HEK293 (cell line): ENCODE results near the gene CAPN15.

Source experiments
- CTCF ChIA-PET: fragments of 350-600 bp; formaldehyde crosslinking; extraction: SDS; loops from one replicate; lab custom pipeline; 2021; ENCODE audit warnings: antibody characterized with exemption; lab: Yijun Ruan, JAX
- POLR2A ChIA-PET: fragments of 300-600 bp; formaldehyde crosslinking; extraction: SDS; loops from one replicate; lab custom pipeline; 2020; ENCODE audit warnings: antibody characterized with exemption, inconsistent platforms; lab: Yijun Ruan, JAX
- H3K27ac ChIP-seq: fragments of 200-500 bp; sonication (Bioruptor generic); 2 replicates; pipeline ENCODE4 v1.5.1; 2014; ENCODE audit warnings: low read depth, low read length, control low read depth, inconsistent platforms; ENCODE audit errors: extremely low read depth
- H3K36me3 ChIP-seq, 2 experiments: fragments of 200-500 bp in 1 of 2; sonication (Bioruptor generic) in 1 of 2; 1 replicate in 1 of 2; 2 replicates in 1 of 2; pipeline ENCODE4 v1.5.1; 2014 to 2017; ENCODE audit warnings: inconsistent platforms in 2 of 2, low read length in 2 of 2; ENCODE audit not compliant: control insufficient read depth in 2 of 2, insufficient read depth in 1 of 2
- H3K4me1 ChIP-seq: fragments of 200-500 bp; sonication (Bioruptor generic); 2 replicates; pipeline ENCODE4 v1.5.1; 2014; ENCODE audit warnings: mild to moderate bottlenecking, low read length, inconsistent platforms; ENCODE audit not compliant: control insufficient read depth, insufficient read depth
- H3K4me3 ChIP-seq: 2 replicates; pipeline ENCODE4 v1.5.1; 2011; ENCODE audit warnings: low read depth, mild to moderate bottlenecking, control low read depth, low read length, moderate library complexity
- H3K9me3 ChIP-seq: fragments of 200-500 bp; sonication (Bioruptor generic); 2 replicates; pipeline ENCODE4 v1.5.1; 2014; ENCODE audit warnings: low read depth, low read length, inconsistent platforms; ENCODE audit not compliant: control insufficient read depth, insufficient read depth
- BCL11A ChIP-seq: fragments of 450-650 bp; formaldehyde crosslinking; IDR thresholded peaks from 2 replicates; pipeline ENCODE4 v1.5.1; 2016; ENCODE audit warnings: low read depth, missing biosample characterization, missing genetic modification characterization
- GFI1B ChIP-seq: fragments of 450-650 bp; formaldehyde crosslinking; IDR thresholded peaks from 2 replicates; pipeline ENCODE4 v1.5.1; 2016; ENCODE audit warnings: missing biosample characterization, missing genetic modification characterization
- GLIS2 ChIP-seq: fragments of 450-650 bp; formaldehyde crosslinking; IDR thresholded peaks from 2 replicates; pipeline ENCODE4 v1.5.1; 2016; ENCODE audit warnings: missing biosample characterization, missing genetic modification characterization
- KLF1 ChIP-seq: fragments of 450-650 bp; formaldehyde crosslinking; IDR thresholded peaks from 2 replicates; pipeline ENCODE4 v1.5.1; 2016; ENCODE audit warnings: missing biosample characterization, missing genetic modification characterization
- KLF10 ChIP-seq: fragments of 450-650 bp; IDR thresholded peaks from 2 replicates; pipeline ENCODE4 v1.5.1; 2018; ENCODE audit warnings: missing biosample characterization, mild to moderate bottlenecking, missing genetic modification characterization
- KLF16 ChIP-seq: fragments of 450-650 bp; formaldehyde crosslinking; IDR thresholded peaks from 2 replicates; pipeline ENCODE4 v1.5.1; 2017; ENCODE audit warnings: missing biosample characterization, missing genetic modification characterization
- MZF1 ChIP-seq: fragments of 450-650 bp; formaldehyde crosslinking; IDR thresholded peaks from 2 replicates; pipeline ENCODE4 v1.5.1; 2017; ENCODE audit warnings: missing biosample characterization, missing genetic modification characterization, borderline replicate concordance
- SCRT2 ChIP-seq: fragments of 450-650 bp; formaldehyde crosslinking; IDR thresholded peaks from 2 replicates; pipeline ENCODE4 v1.5.1; 2016; ENCODE audit warnings: missing biosample characterization, missing genetic modification characterization
- ZBTB17 ChIP-seq: fragments of 450-650 bp; formaldehyde crosslinking; IDR thresholded peaks from 2 replicates; pipeline ENCODE4 v1.5.1; 2016; ENCODE audit warnings: missing biosample characterization, missing genetic modification characterization
- ZBTB48 ChIP-seq: fragments of 450-650 bp; formaldehyde crosslinking; IDR thresholded peaks from 2 replicates; pipeline ENCODE4 v1.5.1; 2016; ENCODE audit warnings: missing biosample characterization, missing genetic modification characterization
- ZFHX2 ChIP-seq: fragments of 450-650 bp; formaldehyde crosslinking; conservative IDR thresholded peaks from 2 replicates; pipeline ENCODE4 v1.5.1; 2016; ENCODE audit warnings: missing biosample characterization, missing genetic modification characterization
- ZFP37 ChIP-seq: fragments of 450-650 bp; formaldehyde crosslinking; IDR thresholded peaks from 2 replicates; pipeline ENCODE4 v1.5.1; 2016; ENCODE audit warnings: missing biosample characterization, missing genetic modification characterization
- ZNF10 ChIP-seq: fragments of 450-650 bp; formaldehyde crosslinking; IDR thresholded peaks from 2 replicates; pipeline ENCODE4 v1.5.1; 2017; ENCODE audit warnings: missing biosample characterization, missing genetic modification characterization
- ZNF202 ChIP-seq: fragments of 450-650 bp; formaldehyde crosslinking; IDR thresholded peaks from 2 replicates; pipeline ENCODE4 v1.5.1; 2016; ENCODE audit warnings: missing biosample characterization, missing genetic modification characterization, borderline replicate concordance
- ZNF266 ChIP-seq: fragments of 450-650 bp; formaldehyde crosslinking; IDR thresholded peaks from 2 replicates; pipeline ENCODE4 v1.5.1; 2016; ENCODE audit warnings: missing biosample characterization, missing genetic modification characterization, low read depth
- ZNF585B ChIP-seq: fragments of 450-650 bp; formaldehyde crosslinking; IDR thresholded peaks from 2 replicates; pipeline ENCODE4 v1.5.1; 2016; ENCODE audit warnings: missing biosample characterization, missing genetic modification characterization
- ZNF626 ChIP-seq: fragments of 450-650 bp; sonication (Bioruptor Pico); formaldehyde crosslinking; IDR thresholded peaks from 2 replicates; pipeline ENCODE4 v1.5.1; 2018; ENCODE audit warnings: missing biosample characterization, missing genetic modification characterization, inconsistent platforms
- TF ChIP-seq, protein P1 (sequence below): fragments of 450-650 bp; formaldehyde crosslinking; IDR thresholded peaks from 2 replicates; pipeline ENCODE4 v1.5.1; 2017; ENCODE audit warnings: missing biosample characterization, missing genetic modification characterization
- TF ChIP-seq, protein P2 (sequence below): fragments of 450-650 bp; formaldehyde crosslinking; IDR thresholded peaks from 2 replicates; pipeline ENCODE4 v1.5.1; 2016; ENCODE audit warnings: missing biosample characterization, missing genetic modification characterization
- TF ChIP-seq, protein P3 (sequence below): fragments of 450-650 bp; formaldehyde crosslinking; IDR thresholded peaks from 2 replicates; pipeline ENCODE4 v1.5.1; 2016; ENCODE audit warnings: missing biosample characterization, missing genetic modification characterization
- TF ChIP-seq, protein P4 (sequence below): fragments of 450-650 bp; formaldehyde crosslinking; optimal IDR thresholded peaks from 2 replicates; pipeline ENCODE3; 2016; ENCODE audit warnings: missing biosample characterization, mild to moderate bottlenecking, missing genetic modification characterization

CAPN15 gene

DNA sequence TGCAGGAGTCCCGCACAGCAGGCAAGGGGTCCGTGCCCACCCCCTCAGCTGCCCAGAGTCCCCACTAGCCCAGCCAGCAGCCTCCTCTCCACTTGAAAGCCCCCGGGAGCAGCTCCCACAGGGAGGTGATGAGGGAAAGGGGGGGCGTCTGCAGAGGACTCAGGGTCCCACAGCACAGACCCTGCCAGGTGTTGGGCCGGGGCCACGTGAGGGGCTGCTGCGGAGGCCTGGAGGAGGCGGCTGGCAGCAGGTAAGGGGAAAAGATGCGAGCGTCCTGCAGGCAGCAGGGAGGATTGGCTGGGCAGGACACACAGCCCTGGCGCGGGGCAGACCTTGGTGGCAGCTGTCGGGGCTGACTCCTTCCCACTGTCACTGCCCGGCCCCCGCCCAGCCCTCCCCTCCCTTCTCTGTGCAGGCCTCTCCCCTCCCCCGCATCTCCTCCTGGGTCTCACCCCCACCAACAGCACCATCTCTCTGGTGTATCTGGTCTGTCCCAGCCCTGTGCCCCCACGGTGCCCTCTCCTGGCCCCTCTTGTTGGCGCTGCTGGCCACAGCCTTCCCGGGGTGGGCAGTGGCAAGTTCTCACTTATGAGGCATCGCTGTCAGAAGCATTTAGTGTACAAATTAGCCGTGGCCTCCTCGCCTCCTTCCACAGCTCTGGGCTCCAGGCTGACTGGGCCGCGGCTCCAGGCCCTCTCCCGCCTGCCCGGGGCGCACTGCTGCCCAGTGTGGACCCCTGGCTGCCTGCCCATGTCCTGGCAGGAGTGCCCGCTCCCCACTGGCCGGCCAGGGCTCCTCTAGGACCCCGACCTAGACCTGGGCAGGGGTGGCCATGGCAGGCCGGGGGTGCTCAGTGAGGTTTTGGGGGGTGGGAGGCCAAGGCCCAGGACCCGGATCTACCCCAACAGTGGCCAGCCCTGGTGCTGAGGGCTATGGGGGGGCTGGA lies 28.3 kb downstream of the CAPN15 start:
- Histone ChIP-seq H3K36me3 (peaks cover 0 to 16% of the 10 kb centered on the region in 2 experiments; a peak in 1 of 3 replicates), H3K4me1 (no peaks in the 10 kb centered on the region; the same call in 1 of the 2 replicates), H3K4me3 (no peak overlapping the region), H3K27ac (no peak overlapping the region), H3K9me3 (no peaks in the 10 kb centered on the region)
- ChIA-PET POLR2A (interaction anchor here (0.9 to 1.2 kb wide), 2 partner anchors 11 to 15 kb away, joined by 3 to 4 read pairs; partner anchors contain the start of gene NHLRC4), CTCF (no interaction called here)
- TF ChIP-seq KLF1 (tag by site-specific recombination): peak; percentile 26; the same call in 1 of the 2 replicates
- TF ChIP-seq, protein P1, sequence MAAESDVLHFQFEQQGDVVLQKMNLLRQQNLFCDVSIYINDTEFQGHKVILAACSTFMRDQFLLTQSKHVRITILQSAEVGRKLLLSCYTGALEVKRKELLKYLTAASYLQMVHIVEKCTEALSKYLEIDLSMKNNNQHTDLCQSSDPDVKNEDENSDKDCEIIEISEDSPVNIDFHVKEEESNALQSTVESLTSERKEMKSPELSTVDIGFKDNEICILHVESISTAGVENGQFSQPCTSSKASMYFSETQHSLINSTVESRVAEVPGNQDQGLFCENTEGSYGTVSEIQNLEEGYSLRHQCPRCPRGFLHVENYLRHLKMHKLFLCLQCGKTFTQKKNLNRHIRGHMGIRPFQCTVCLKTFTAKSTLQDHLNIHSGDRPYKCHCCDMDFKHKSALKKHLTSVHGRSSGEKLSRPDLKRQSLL (tag by site-specific recombination): 0 out of 2 replicates have a peak, but pooled peaks have one; percentile 20
- TF ChIP-seq, protein P2, sequence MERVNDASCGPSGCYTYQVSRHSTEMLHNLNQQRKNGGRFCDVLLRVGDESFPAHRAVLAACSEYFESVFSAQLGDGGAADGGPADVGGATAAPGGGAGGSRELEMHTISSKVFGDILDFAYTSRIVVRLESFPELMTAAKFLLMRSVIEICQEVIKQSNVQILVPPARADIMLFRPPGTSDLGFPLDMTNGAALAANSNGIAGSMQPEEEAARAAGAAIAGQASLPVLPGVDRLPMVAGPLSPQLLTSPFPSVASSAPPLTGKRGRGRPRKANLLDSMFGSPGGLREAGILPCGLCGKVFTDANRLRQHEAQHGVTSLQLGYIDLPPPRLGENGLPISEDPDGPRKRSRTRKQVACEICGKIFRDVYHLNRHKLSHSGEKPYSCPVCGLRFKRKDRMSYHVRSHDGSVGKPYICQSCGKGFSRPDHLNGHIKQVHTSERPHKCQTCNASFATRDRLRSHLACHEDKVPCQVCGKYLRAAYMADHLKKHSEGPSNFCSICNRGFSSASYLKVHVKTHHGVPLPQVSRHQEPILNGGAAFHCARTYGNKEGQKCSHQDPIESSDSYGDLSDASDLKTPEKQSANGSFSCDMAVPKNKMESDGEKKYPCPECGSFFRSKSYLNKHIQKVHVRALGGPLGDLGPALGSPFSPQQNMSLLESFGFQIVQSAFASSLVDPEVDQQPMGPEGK (tag by site-specific recombination): 0 out of 2 replicates have a peak, but pooled peaks have one; percentile 24
- peak; percentile 37; the same call in 1 of the 2 replicates for TF ChIP-seq ZBTB17 (tag by site-specific recombination)
- TF ChIP-seq ZBTB48 (tag by site-specific recombination): no peak
- no peak for TF ChIP-seq ZNF626 (tag by site-specific recombination)
- TF ChIP-seq, protein P3, sequence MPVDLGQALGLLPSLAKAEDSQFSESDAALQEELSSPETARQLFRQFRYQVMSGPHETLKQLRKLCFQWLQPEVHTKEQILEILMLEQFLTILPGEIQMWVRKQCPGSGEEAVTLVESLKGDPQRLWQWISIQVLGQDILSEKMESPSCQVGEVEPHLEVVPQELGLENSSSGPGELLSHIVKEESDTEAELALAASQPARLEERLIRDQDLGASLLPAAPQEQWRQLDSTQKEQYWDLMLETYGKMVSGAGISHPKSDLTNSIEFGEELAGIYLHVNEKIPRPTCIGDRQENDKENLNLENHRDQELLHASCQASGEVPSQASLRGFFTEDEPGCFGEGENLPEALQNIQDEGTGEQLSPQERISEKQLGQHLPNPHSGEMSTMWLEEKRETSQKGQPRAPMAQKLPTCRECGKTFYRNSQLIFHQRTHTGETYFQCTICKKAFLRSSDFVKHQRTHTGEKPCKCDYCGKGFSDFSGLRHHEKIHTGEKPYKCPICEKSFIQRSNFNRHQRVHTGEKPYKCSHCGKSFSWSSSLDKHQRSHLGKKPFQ (tag by site-specific recombination): no peak
- TF ChIP-seq GLIS2: peak; percentile 10; the same call in 1 of the 2 replicates
- peak; percentile 50; the same call in 1 of the 2 replicates for TF ChIP-seq BCL11A (tag by site-specific recombination)

DNA sequence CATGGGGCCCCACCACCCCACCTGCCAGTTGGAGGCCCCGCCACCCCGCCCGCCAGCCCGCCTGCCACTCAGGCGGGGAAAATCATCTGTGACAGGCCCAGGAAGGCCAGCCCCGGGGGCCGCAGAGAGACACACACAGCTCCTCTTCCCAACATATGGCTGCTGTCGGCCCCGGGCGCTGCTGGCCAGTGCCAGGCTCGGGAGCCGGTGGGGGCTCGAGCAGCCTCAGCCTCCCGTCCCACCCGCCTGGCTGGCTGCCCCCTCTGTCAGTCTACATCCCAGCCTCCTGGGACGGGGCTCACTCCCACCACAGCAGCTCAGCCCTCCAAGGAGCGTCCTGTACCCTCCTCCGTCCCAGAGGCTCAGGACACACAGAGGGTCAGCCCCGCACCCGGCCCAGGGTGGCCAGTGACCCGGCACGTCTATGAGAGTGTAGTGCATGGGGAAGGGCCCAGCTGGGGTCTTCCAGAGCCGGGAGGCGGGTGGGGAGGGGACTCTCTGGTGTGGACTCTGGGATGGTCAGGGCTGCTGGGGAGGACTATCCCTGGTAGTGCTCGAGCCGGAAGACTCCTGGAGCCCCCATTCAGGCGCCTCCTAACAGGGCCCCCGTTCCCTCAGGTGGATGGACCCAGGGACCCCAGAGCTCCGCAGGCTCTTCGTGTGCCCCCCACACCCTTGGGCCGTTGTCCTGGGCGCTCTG lies 29.1 kb downstream of the CAPN15 start:
- H3K4me1 ChIP-seq: no peaks in the 10 kb centered on the region; the same call in 1 of the 2 replicates
- no peak overlapping the region for H3K27ac ChIP-seq
- no peaks in the 10 kb centered on the region for H3K9me3 ChIP-seq
- ChIA-PET CTCF (no interaction called here), POLR2A (no interaction called here)
- H3K36me3 ChIP-seq: peaks cover 0 to 11% of the 10 kb centered on the region in 2 experiments; a peak in 1 of 3 replicates
- no peak overlapping the region for H3K4me3 ChIP-seq
- no peak for TF ChIP-seq GFI1B (tag by site-specific recombination)
- no peak for TF ChIP-seq KLF16 (tag by site-specific recombination)
- TF ChIP-seq MZF1: no peak
- no peak for TF ChIP-seq ZFP37
- no peak for TF ChIP-seq ZNF585B (tag by site-specific recombination)
- TF ChIP-seq KLF10 (tag by site-specific recombination): no peak
- TF ChIP-seq SCRT2 (tag by site-specific recombination): no peak
- TF ChIP-seq ZNF266 (tag by site-specific recombination): no peak
- TF ChIP-seq, protein P4, sequence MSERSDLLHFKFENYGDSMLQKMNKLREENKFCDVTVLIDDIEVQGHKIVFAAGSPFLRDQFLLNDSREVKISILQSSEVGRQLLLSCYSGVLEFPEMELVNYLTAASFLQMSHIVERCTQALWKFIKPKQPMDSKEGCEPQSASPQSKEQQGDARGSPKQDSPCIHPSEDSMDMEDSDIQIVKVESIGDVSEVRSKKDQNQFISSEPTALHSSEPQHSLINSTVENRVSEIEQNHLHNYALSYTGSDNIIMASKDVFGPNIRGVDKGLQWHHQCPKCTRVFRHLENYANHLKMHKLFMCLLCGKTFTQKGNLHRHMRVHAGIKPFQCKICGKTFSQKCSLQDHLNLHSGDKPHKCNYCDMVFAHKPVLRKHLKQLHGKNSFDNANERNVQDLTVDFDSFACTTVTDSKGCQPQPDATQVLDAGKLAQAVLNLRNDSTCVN (tag by site-specific recombination): no peak
- TF ChIP-seq ZNF202 (tag by site-specific recombination): no peak
- TF ChIP-seq ZFHX2 (tag by site-specific recombination): no peak
- no peak for TF ChIP-seq ZNF10 (tag by site-specific recombination)
